ENCODE measurements around the gene SOX13.

- no peak for TF ChIP-seq BACH1 (tag; IDR thresholded peaks at IDR 0.05)
- TF ChIP-seq CTCF (IDR thresholded peaks at IDR 0.05 in 2 of 3, conservative IDR thresholded peaks at IDR 0.05 in 1 of 3; ENCODE audit: insufficient read depth in 2 of 3, low read depth in 1 of 3, low read length in 3 of 3) = no peak
- no peak for TF ChIP-seq ZSCAN29 (IDR thresholded peaks at IDR 0.05)
- no peak for TF ChIP-seq ZNF239 (CRISPR knock-in tag; IDR thresholded peaks at IDR 0.05)
Observed at GRCh38 chr1:204046346-204046745, 26.6 kb upstream of the SOX13 start.
